Osteoblast (primary cell): ENCODE measurements around the gene FGF12. TPM values are rescaled to one million over a fixed set of nuclear protein-coding genes. Genes with fewer than 3 reads are reported as not detected.

Experiments used
- DNase-seq: peaks from one replicate; pipeline ENCODE4 v3.0.0; 2011; ENCODE audit warnings: low spot score, mixed read lengths; ENCODE audit not compliant: insufficient read length; ENCODE audit errors: missing footprints
- H2AFZ ChIP-seq: 2 replicates; pipeline ENCODE4 v1.6.0; 2011; ENCODE audit warnings: mild to moderate bottlenecking, low read length
- H3K27ac ChIP-seq: 2 replicates; pipeline ENCODE4 v1.5.1; 2011; ENCODE audit warnings: mild to moderate bottlenecking, low read depth, low read length, moderate library complexity
- H3K27me3 ChIP-seq: 2 replicates; pipeline ENCODE4 v1.6.0; 2012; ENCODE audit warnings: mild to moderate bottlenecking, control low read depth, inconsistent platforms, low read length, moderate library complexity; ENCODE audit not compliant: insufficient read depth
- H3K36me3 ChIP-seq: 2 replicates; pipeline ENCODE4 v1.5.1; 2011; ENCODE audit warnings: mild to moderate bottlenecking, low read length, control low read depth, moderate library complexity; ENCODE audit not compliant: insufficient read depth
- H3K4me1 ChIP-seq: 2 replicates; pipeline ENCODE4 v1.5.1; 2011; ENCODE audit warnings: mild to moderate bottlenecking, low read length, control low read depth, moderate library complexity; ENCODE audit not compliant: insufficient read depth
- H3K4me2 ChIP-seq: 2 replicates; pipeline ENCODE4 v1.6.0; 2011; ENCODE audit warnings: mild to moderate bottlenecking, low read length; ENCODE audit not compliant: insufficient read depth
- H3K4me3 ChIP-seq: fragments of 200-600 bp; sonication (generic); 3 replicates; pipeline ENCODE4 v1.5.1; 2012; ENCODE audit warnings: mild to moderate bottlenecking, low read length, inconsistent platforms; ENCODE audit not compliant: insufficient read depth
- H3K79me2 ChIP-seq: 2 replicates; pipeline ENCODE4 v1.6.0; 2012; ENCODE audit warnings: mild to moderate bottlenecking, low read length, control low read depth, inconsistent platforms; ENCODE audit not compliant: insufficient read depth
- H3K9me3 ChIP-seq: 2 replicates; pipeline ENCODE4 v1.5.1; 2011; ENCODE audit warnings: low read depth, low read length, control low read depth
- H4K20me1 ChIP-seq: 2 replicates; pipeline ENCODE4 v1.6.0; 2012; ENCODE audit warnings: mild to moderate bottlenecking, low read length, control low read depth; ENCODE audit not compliant: insufficient read depth
- CTCF ChIP-seq: IDR thresholded peaks from 2 replicates; pipeline ENCODE4 v1.5.1; 2011; ENCODE audit warnings: mild to moderate bottlenecking, low read depth, low read length, moderate library complexity; ENCODE audit errors: extremely low read depth
- total RNA-seq: library from RNA; depleted of rRNA; stranded (reverse); fragments of >200 nt; gene quantifications from 2 replicates; pipeline ENCODE4 v1.2.3, GENCODE V29; 2012

FGF12 gene
- total RNA-seq, 1 donor: not detected

GRCh38 chr3:192354687-192355086, 372.7 kb downstream of the FGF12 start:
- Histone ChIP-seq H2AFZ (no peak overlapping the region), H3K9me3 (no peaks in the 10 kb centered on the region), H3K36me3 (no peaks in the 10 kb centered on the region), H3K79me2 (no peaks in the 10 kb centered on the region), H3K4me2 (no peak overlapping the region), H3K27me3 (no peaks in the 10 kb centered on the region), H3K4me3 (no peak overlapping the region), H4K20me1 (no peaks in the 10 kb centered on the region), H3K4me1 (no peaks in the 10 kb centered on the region), H3K27ac (no peak overlapping the region)
- DNase-seq: no peak
- no peak for TF ChIP-seq CTCF

- no peak for TF ChIP-seq CTCF
- Histone ChIP-seq H3K36me3 (no peaks in the 10 kb centered on the region), H3K4me3 (no peak overlapping the region), H3K79me2 (no peaks in the 10 kb centered on the region), H3K4me2 (no peak overlapping the region), H3K9me3 (no peaks in the 10 kb centered on the region), H4K20me1 (no peaks in the 10 kb centered on the region), H3K27me3 (no peaks in the 10 kb centered on the region), H3K4me1 (no peaks in the 10 kb centered on the region), H2AFZ (no peak overlapping the region), H3K27ac (no peak overlapping the region)
- no peak for DNase-seq
Observed at GRCh38 chr3:192352142-192352541, 375.2 kb downstream of the FGF12 start.

GRCh38 chr3:192351441-192351840, 375.9 kb downstream of the FGF12 start:
- Histone ChIP-seq H4K20me1 (no peaks in the 10 kb centered on the region), H3K27me3 (no peaks in the 10 kb centered on the region), H3K9me3 (no peaks in the 10 kb centered on the region), H3K27ac (no peak overlapping the region), H3K4me1 (no peaks in the 10 kb centered on the region), H3K36me3 (no peaks in the 10 kb centered on the region), H3K4me2 (no peak overlapping the region), H3K4me3 (no peak overlapping the region), H3K79me2 (no peaks in the 10 kb centered on the region), H2AFZ (no peak overlapping the region)
- TF ChIP-seq CTCF: no peak
- DNase-seq: no peak

GRCh38 chr3:192340031-192340430, 387.3 kb downstream of the FGF12 start:
- Histone ChIP-seq H2AFZ (no peak overlapping the region), H3K36me3 (no peaks in the 10 kb centered on the region), H3K79me2 (no peaks in the 10 kb centered on the region), H3K4me1 (no peaks in the 10 kb centered on the region), H4K20me1 (no peaks in the 10 kb centered on the region), H3K4me3 (no peak overlapping the region), H3K9me3 (no peaks in the 10 kb centered on the region), H3K27me3 (no peaks in the 10 kb centered on the region), H3K4me2 (no peak overlapping the region), H3K27ac (no peak overlapping the region)
- no peak for DNase-seq
- TF ChIP-seq CTCF: no peak
